Testis (tissue), 3 donors: Measurements from ENCODE around the gene TNS3. TPM values are rescaled to one million over a fixed set of nuclear protein-coding genes. Genes with fewer than 3 reads are reported as not detected.

ENCODE experiments used
- DNase-seq: peaks from one replicate; pipeline ENCODE4 v3.0.0-alpha.2; 2019
- H3K27ac ChIP-seq, 2 donors: fragments of 200-600 bp; sonication (generic); one replicate each; pipeline ENCODE4 v1.5.1; 2019
- H3K27me3 ChIP-seq: fragments of 200-600 bp; sonication (generic); one replicate; pipeline ENCODE4 v1.5.1; 2019
- H3K36me3 ChIP-seq: fragments of 200-600 bp; sonication (generic); one replicate; pipeline ENCODE4 v1.5.1; 2017; ENCODE audit warnings: low read depth; ENCODE audit errors: missing control alignments
- H3K4me1 ChIP-seq: fragments of 200-600 bp; sonication (generic); one replicate; pipeline ENCODE4 v1.5.1; 2019
- H3K4me3 ChIP-seq, 2 donors: fragments of 200-600 bp; sonication (generic); one replicate each; pipeline ENCODE4 v1.5.1; 2017 to 2019
- H3K9me3 ChIP-seq: fragments of 200-600 bp; sonication (generic); one replicate; pipeline ENCODE4 v1.5.1; 2017
- POLR2A ChIP-seq: fragments of 450-650 bp; IDR thresholded peaks from one replicate; pipeline ENCODE4 v1.6.1; 2017; ENCODE audit warnings: antibody characterized with exemption, mild to moderate bottlenecking, moderate library complexity
- WGBS, 2 donors: methylation state at CpG; one replicate each; pipeline ENCODE4 v1.1.5; 2018; 5-methylcytosine and 5-hydroxymethylcytosine counted together
- intact Hi-C: fragments of 100-400 bp; cut with DNase I; formaldehyde crosslinking; loops from one replicate; pipeline ENCODE4 v1.15.1; 2023; ENCODE audit warnings: low total_unique reads
- polyA plus RNA-seq: library from polyadenylated mRNA; stranded (reverse); fragments of 350-450 nt; fragmentation: Illumina TruSeq; extraction: RNeasy Lipid Tissue Mini Kit (QIAGEN cat#74804); gene quantifications from one replicate; pipeline ENCODE4 v1.2.3, GENCODE V29; 2014; ENCODE audit warnings: low read depth, low replicate concordance; ENCODE audit not compliant: insufficient read depth
- total RNA-seq, 2 donors: library from RNA; depleted of rRNA; stranded (reverse); fragments of >200 nt; gene quantifications; one replicate each; pipeline ENCODE4 v1.2.3, GENCODE V29; 2016
- TF ChIP-seq, protein P1 (sequence below), 3 experiments: fragments of 450-650 bp in 2 of 3; fragments of 200-600 bp in 1 of 3; sonication (generic) in 1 of 3; IDR thresholded peaks; one replicate each; pipeline ENCODE4 v1.5.1; 2016 to 2019; ENCODE audit warnings: antibody characterized with exemption in 3 of 3, mild to moderate bottlenecking in 2 of 3, moderate library complexity in 1 of 3

The TNS3 gene
- total and polyA plus RNA-seq, 3 donors from 2014 or later: 28.5 to 93.5 (median 60.0) TPM

- intact Hi-C loops: no loop called here
- H3K9me3 ChIP-seq: no peaks in the 10 kb centered on the region
- peaks cover 24% of the 10 kb centered on the region for H3K4me1 ChIP-seq
- H3K27ac ChIP-seq: peak overlapping the region; percentile 6 to 45
- 34 to 43% methylated on average over 14 of the region's 14 CpGs for WGBS, 2 donors
- TF ChIP-seq, protein P1, sequence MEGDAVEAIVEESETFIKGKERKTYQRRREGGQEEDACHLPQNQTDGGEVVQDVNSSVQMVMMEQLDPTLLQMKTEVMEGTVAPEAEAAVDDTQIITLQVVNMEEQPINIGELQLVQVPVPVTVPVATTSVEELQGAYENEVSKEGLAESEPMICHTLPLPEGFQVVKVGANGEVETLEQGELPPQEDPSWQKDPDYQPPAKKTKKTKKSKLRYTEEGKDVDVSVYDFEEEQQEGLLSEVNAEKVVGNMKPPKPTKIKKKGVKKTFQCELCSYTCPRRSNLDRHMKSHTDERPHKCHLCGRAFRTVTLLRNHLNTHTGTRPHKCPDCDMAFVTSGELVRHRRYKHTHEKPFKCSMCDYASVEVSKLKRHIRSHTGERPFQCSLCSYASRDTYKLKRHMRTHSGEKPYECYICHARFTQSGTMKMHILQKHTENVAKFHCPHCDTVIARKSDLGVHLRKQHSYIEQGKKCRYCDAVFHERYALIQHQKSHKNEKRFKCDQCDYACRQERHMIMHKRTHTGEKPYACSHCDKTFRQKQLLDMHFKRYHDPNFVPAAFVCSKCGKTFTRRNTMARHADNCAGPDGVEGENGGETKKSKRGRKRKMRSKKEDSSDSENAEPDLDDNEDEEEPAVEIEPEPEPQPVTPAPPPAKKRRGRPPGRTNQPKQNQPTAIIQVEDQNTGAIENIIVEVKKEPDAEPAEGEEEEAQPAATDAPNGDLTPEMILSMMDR (IDR thresholded peaks at IDR 0.05): no peak
- no peak for TF ChIP-seq POLR2A
- H3K4me3 ChIP-seq: peak overlapping the region; percentile 12 to 15
- H3K27me3 ChIP-seq: no peaks in the 10 kb centered on the region
- DNase-seq: no peak
- no peaks in the 10 kb centered on the region for H3K36me3 ChIP-seq
These were observed 87.7 kb downstream of the TNS3 start for GRCh38 chr7:47493976-47494911.

- no peaks in the 10 kb centered on the region for H3K9me3 ChIP-seq
- H3K27ac ChIP-seq: no peak overlapping the region
- no peaks in the 10 kb centered on the region for H3K27me3 ChIP-seq
- H3K4me3 ChIP-seq: no peak overlapping the region
- WGBS, 2 donors: 90 to 95% methylated on average over 14 of the region's 14 CpGs
- intact Hi-C loops: no loop called here
- no peaks in the 10 kb centered on the region for H3K36me3 ChIP-seq
- TF ChIP-seq, protein P1 (IDR thresholded peaks at IDR 0.05): no peak
- TF ChIP-seq POLR2A: no peak
- H3K4me1 ChIP-seq: peaks cover 31% of the 10 kb centered on the region
- no peak for DNase-seq
These were observed 89.1 kb downstream of the TNS3 start for GRCh38 chr7:47492716-47493325.

DNA sequence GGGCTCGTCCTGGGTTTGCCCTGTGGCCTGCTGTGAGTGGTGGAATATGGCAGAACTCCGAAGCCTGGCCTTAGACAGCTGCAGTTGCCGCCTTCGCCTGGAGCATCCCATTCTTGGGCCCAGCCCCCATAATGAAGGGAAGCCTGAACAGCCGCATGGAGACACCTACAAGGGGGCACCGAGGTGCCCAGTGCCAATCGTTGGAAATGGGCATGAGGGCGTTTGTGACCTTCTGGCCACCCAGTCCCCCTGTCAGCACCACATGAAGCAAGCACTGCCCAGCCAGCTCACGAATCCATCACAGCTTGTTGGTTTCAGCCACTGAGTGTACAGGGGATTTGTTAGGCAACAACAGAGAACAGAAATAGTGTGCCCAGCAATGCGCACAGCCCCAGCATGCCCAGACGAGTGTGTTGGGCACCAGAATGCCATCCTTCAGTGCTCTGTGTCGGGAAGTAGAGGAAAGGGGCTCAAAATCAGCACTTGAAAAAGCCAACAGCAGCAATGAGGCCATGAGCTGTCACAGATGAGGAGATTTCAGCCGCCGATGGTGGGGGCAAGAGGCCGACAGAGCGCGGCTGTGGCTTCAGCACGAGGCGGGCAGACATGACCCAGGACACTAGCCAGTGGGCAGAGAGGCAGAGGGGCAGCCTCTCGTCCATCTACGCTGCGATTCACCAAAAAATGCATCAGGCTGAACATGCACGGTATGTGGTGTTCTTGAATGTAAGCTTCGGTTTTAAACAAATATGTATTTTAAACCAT is 91.2 kb downstream of the TNS3 start:
- H3K4me3 ChIP-seq: no peak overlapping the region
- intact Hi-C loops: no loop called here
- no peaks in the 10 kb centered on the region for H3K27me3 ChIP-seq
- H3K36me3 ChIP-seq: no peaks in the 10 kb centered on the region
- no peak for TF ChIP-seq POLR2A
- TF ChIP-seq, protein P1 (IDR thresholded peaks at IDR 0.05): no peak
- H3K27ac ChIP-seq: no peak overlapping the region
- 95 to 98% methylated on average over 17 to 24 of the region's 24 CpGs for WGBS, 2 donors
- H3K4me1 ChIP-seq: peaks cover 26% of the 10 kb centered on the region
- no peak for DNase-seq
- H3K9me3 ChIP-seq: no peaks in the 10 kb centered on the region

DNA sequence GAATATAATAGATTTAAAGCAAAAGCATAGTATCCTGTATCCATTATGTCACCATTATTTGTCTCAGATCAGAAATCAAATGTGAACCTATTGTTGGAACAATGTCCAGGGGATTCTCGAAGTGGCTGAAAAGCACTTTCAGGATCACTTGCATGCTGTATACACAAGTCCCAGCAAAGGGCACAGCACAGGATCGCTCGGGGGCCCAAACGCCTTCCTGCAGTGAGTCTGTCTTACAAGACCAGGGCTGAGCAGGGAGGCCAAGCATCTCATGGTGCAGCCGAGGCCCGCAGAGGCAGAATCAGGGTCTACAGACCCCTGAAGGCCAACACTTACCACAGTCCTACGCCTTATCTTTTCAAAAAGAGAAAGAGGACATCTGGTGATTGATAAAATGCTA is 92.3 kb downstream of the TNS3 start:
- intact Hi-C loops: no loop called here
- no peak overlapping the region for H3K27ac ChIP-seq
- WGBS, 2 donors: 74 to 89% methylated on average over 7 of the region's 7 CpGs
- no peaks in the 10 kb centered on the region for H3K36me3 ChIP-seq
- no peaks in the 10 kb centered on the region for H3K27me3 ChIP-seq
- TF ChIP-seq, protein P1 (IDR thresholded peaks at IDR 0.05): no peak
- no peak for TF ChIP-seq POLR2A
- no peaks in the 10 kb centered on the region for H3K9me3 ChIP-seq
- no peak overlapping the region for H3K4me3 ChIP-seq
- no peak for DNase-seq
- H3K4me1 ChIP-seq: peaks cover 25% of the 10 kb centered on the region
